Measurements from ENCODE around the gene BCDIN3D. TPM values are rescaled to one million over a fixed set of nuclear protein-coding genes. Genes with fewer than 3 reads are reported as not detected.

BCDIN3D gene
- total and polyA plus RNA-seq, 2 donors (not counting 3 experiments of a cell fraction or from before 2014, with no cell fraction given) = 1.8 to 3.1 TPM

DNA sequence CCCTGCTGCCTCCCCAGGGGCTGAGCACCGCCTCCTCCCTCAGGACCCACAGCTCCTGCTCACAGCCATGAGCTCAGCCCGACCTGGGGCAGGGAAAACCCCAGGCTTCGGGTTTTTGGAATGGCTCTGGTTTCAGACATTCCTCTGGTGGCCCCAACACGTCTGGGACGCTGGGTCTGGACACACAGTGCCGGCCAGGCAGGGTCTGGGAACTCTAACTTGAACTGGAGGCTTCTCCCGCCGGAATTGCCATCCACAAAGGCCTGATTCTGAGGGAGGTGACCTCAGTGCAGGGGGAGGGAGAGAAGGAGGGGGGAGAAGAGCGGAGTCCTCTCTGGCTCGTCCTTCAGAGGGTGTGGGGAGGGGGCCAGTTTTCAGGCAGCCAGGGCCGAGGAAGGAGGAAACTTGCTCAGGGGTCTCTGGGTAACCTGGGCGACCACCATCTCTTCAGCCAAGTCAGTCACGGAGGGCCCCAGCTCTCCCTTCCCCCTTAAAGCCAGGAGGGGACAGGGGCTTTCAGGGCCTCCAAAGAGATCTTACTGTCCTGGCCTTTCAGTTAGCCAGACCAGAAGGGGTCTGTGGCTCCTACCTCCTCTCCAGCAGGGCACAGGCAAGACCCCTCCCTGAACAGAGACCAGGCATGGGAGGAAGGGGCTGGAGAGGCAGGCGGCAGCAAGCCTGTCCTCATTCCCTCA, 34.1 kb downstream of the BCDIN3D start:
- Histone ChIP-seq H3K4me3 (replicated peaks in 1 of 3; ENCODE audit: insufficient read depth in 1 of 3, low read depth in 1 of 3, low read length in 3 of 3) (no peak overlapping the region), H3K9me3 (replicated peaks; ENCODE audit: control insufficient read depth, insufficient read depth, low read length) (no peaks in the 10 kb centered on the region), H3K9me1 (replicated peaks; ENCODE audit: control insufficient read depth, extremely low read depth, insufficient read depth, low read length) (no peaks in the 10 kb centered on the region), H3K79me2 (ENCODE audit: control insufficient read depth, insufficient read depth, low read length) (no peaks in the 10 kb centered on the region), H3K4me2 (ENCODE audit: insufficient read depth, low read length) (no peak overlapping the region), H3K4me1 (ENCODE audit: control insufficient read depth, extremely low read depth, insufficient read depth, low read length) (no peaks in the 10 kb centered on the region), H3K9ac (replicated peaks; ENCODE audit: extremely low read depth, insufficient read depth, low read length) (no peak overlapping the region), H2AFZ (ENCODE audit: low read depth, low read length) (no peak overlapping the region), H3K27me3 (ENCODE audit: control insufficient read depth in 2 of 2, insufficient read depth in 2 of 2, low read length in 2 of 2) (no peaks in the 10 kb centered on the region), H3K36me3 (ENCODE audit: control insufficient read depth in 2 of 2, extremely low read depth in 1 of 2, insufficient read depth in 2 of 2, low read length in 2 of 2) (peaks cover 3 to 19% of the 10 kb centered on the region in 2 experiments), H3K27ac (ENCODE audit: insufficient read depth, low read depth, low read length) (no peak overlapping the region), H4K20me1 (replicated peaks; ENCODE audit: control insufficient read depth, extremely low read depth, insufficient read depth, low read length) (no peaks in the 10 kb centered on the region)
- ChIA-PET POLR2A (no interaction called here), CTCF (interaction anchor here (1.1 kb wide), 1 partner anchor 13 kb away, joined by 3 read pairs; no protein-coding TSS in a partner anchor)
- dilution Hi-C loops (cut with MboI; ENCODE audit: extremely low pct_ligation_motif_present, low sequenced_read_pairs) (no loop called here), intact Hi-C loops (cut with micrococcal nuclease) (no loop called here)
- no peak for TF ChIP-seq GATA2 (IDR thresholded peaks at IDR 0.05; ENCODE audit: insufficient read depth, insufficient read length, low read depth, low read length)
- TF ChIP-seq FOS (IDR thresholded peaks at IDR 0.05; ENCODE audit: borderline replicate concordance, insufficient read depth, low read length) = no peak
- no peak for TF ChIP-seq JUN (IDR thresholded peaks at IDR 0.05; ENCODE audit: borderline replicate concordance, insufficient read depth, insufficient read length, low read depth)
- no peak for TF ChIP-seq POLR2AphosphoS5 (IDR thresholded peaks at IDR 0.05; ENCODE audit: insufficient read depth, low read depth, low read length)
- TF ChIP-seq MYC (IDR thresholded peaks at IDR 0.05; ENCODE audit: low read depth, low read length) = no peak
- TF ChIP-seq, protein P1, sequence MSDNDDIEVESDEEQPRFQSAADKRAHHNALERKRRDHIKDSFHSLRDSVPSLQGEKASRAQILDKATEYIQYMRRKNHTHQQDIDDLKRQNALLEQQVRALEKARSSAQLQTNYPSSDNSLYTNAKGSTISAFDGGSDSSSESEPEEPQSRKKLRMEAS (IDR thresholded peaks at IDR 0.05; ENCODE audit: insufficient read depth, insufficient read length) = no peak
- no peak for TF ChIP-seq EZH2 (IDR thresholded peaks at IDR 0.05; ENCODE audit: borderline replicate concordance, low read depth, low read length, severe bottlenecking)
- no peak for TF ChIP-seq POLR2A (IDR thresholded peaks at IDR 0.05; ENCODE audit: low read depth, low read length)
- TF ChIP-seq, protein P2, sequence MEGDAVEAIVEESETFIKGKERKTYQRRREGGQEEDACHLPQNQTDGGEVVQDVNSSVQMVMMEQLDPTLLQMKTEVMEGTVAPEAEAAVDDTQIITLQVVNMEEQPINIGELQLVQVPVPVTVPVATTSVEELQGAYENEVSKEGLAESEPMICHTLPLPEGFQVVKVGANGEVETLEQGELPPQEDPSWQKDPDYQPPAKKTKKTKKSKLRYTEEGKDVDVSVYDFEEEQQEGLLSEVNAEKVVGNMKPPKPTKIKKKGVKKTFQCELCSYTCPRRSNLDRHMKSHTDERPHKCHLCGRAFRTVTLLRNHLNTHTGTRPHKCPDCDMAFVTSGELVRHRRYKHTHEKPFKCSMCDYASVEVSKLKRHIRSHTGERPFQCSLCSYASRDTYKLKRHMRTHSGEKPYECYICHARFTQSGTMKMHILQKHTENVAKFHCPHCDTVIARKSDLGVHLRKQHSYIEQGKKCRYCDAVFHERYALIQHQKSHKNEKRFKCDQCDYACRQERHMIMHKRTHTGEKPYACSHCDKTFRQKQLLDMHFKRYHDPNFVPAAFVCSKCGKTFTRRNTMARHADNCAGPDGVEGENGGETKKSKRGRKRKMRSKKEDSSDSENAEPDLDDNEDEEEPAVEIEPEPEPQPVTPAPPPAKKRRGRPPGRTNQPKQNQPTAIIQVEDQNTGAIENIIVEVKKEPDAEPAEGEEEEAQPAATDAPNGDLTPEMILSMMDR (IDR thresholded peaks at IDR 0.05; ENCODE audit: extremely low read depth in 1 of 2, insufficient read depth in 1 of 2, low read depth in 1 of 2, low read length in 2 of 2) = no peak
- no peak for DNase-seq (ENCODE audit: low read depth, low spot score)
- BruUV-seq (replicated peaks) = no TSS peak
- no peak for FAIRE-seq
